GM13976 (cell line): Measurements from ENCODE around the gene KNDC1.

ENCODE experiments used
- DNase-seq: peaks from one replicate; pipeline ENCODE4 v3.0.0; 2012; ENCODE audit warnings: low spot score
- in situ Hi-C: fragments of 300-500 bp; cut with MboI; formaldehyde crosslinking; loops from one replicate; pipeline ENCODE4 v1.12.0; 2022; ENCODE audit warnings: low sequenced_read_pairs, mixed read lengths, inconsistent platforms; ENCODE audit not compliant: unreplicated experiment
- TF ChIP-seq, protein P1 (sequence below): IDR thresholded peaks from 2 replicates; pipeline ENCODE4 v1.5.1; 2012; ENCODE audit warnings: borderline replicate concordance, mild to moderate bottlenecking; ENCODE audit not compliant: insufficient read depth; ENCODE audit errors: extremely low read depth, missing control alignments, control extremely low read depth

KNDC1 gene

DNA sequence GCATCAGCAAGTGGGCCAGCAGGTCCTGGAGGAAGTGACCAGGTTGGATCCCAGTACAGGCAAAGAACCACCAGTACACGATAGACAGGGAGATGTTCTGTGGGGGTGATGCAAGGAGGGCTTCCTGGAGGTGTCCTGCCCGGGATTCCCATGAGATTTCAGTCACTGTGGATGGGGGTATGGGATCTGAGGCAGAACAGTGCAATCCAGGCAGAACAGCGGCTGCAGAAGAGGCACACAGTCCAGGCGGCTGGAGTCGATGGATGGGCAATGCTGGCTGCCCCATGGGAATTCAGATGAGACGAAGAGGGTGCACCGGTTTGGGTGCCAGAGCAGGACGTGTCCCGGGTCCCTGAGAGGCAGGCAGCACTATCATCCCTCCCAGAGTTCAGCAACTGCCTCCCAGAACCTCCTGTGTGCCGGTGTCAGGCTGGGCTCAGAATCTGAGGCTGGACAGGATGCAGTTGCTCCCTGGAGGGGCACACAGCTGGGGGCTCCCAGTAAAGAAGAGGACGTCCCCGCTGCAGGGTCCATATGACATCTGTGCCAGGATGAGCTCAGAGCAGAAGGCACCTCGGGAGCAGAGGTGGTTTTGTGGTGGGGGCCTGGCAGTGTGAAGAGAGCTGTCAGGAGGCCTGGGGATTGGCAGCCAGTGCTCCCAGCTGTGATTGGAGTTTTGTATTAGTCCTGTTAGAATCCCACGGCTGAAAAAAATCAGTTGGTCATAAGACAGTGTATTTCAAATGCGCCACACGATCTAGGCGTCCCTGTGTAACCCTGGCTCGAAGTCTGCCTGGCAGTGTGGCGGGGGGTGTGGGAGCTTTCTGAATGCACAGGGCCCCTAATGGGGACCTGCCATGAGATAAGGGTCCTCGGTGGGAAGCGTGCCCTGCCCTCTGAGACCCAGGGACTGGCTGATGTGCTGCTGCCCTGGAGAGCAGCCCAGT, 3.2 kb downstream of the KNDC1 start:
- no peak for DNase-seq
- in situ Hi-C loops: no loop called here
- TF ChIP-seq, protein P1, sequence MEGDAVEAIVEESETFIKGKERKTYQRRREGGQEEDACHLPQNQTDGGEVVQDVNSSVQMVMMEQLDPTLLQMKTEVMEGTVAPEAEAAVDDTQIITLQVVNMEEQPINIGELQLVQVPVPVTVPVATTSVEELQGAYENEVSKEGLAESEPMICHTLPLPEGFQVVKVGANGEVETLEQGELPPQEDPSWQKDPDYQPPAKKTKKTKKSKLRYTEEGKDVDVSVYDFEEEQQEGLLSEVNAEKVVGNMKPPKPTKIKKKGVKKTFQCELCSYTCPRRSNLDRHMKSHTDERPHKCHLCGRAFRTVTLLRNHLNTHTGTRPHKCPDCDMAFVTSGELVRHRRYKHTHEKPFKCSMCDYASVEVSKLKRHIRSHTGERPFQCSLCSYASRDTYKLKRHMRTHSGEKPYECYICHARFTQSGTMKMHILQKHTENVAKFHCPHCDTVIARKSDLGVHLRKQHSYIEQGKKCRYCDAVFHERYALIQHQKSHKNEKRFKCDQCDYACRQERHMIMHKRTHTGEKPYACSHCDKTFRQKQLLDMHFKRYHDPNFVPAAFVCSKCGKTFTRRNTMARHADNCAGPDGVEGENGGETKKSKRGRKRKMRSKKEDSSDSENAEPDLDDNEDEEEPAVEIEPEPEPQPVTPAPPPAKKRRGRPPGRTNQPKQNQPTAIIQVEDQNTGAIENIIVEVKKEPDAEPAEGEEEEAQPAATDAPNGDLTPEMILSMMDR: no peak

DNA sequence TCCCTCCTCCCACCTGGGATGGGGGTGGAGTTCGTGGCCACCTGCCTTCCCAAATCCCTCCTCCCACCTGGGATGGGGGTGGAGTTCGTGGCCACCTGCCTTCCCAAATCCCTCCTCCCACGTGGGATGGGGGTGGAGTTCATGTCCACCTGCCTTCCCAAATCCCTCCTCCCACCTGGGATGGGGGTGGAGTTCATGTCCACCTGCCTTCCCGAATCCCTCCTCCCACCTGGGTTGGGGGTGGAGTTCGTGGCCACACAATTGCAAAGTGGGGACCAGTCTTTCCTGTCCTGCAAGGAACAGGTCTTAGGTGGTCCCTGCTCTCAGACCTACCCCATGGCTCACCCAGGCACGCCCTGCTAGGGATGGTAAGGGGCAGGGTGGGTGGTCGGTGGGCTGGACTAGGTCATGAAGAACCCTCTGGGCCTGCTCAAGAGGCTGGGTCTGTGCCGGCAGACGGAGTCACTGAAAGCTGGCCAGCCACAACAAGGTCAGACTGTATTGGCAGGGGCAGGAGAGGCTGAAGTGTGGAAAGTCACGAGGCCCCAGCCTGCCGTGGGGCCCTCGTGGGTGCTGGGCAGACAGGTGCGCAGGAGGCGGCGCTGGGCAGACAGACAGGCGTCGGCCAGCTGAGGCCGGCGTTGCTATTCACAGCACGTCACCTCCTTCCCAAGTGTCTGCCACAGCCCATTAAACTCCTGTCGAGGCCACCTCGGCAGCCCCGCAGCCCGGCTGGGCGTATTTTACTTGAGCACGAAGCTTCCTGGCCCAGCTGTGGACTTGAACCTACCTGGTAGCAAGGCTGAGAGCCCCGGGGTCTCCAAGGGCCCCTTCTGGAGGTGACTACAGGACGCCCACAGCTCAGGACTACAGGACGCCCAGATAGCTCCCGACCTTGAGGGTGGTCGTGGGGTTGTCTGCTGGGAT, 4.1 kb downstream of the KNDC1 start:
- DNase-seq: no peak
- in situ Hi-C loops: no loop called here

GRCh38 chr10:133164816-133165555, 5.0 kb downstream of the KNDC1 start:
- TF ChIP-seq, protein P1: no peak
- no peak for DNase-seq
- in situ Hi-C loops: no loop called here

More for the DNA sequence above, 4.1 kb downstream of the KNDC1 start:
- TF ChIP-seq, protein P1: no peak

DNA sequence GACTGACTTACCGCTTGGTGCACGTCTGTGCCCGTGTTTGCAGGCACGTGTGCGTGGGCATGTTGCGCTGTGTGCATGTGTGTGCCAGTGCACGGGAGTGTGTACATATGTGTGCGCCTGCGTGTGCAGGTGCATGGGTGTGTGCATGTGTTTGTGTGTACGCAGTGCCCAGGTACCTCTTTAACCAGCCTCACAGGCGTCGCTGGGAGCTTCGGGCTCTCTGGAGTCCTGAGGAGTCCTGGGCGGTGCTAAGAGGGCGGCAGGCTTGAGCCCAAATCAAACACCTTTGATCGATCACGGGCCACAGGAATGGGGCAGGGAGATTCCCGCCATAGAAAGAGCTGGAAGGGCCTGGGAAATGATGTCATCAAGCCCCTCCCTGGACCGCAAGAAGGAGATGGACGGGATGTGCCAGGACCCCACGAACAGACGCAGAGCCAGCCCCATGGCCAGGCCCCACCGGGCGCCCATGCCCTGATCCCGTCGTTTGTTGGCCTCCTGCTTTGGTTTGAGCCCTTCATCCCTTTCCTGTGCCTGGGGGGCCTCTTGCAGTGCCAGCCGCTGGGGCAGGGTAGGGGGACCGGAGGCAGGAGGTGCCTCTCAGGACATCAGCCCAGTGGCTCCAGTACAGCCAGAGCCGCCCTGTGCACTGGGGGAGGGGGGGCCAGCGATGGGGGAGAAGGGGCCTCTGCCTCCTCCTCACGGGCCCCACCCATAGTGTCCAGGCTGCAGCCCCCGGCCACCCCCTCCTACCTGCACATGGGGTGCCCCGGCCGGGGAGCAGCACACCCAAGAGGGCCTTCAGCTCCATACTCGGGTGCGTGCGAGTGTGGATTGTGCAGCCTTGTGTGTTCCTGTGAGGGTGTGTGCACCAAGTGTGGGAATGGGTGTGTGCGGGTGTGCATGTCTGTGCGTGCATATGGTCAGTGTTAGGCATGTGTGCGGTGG, 5.8 kb downstream of the KNDC1 start:
- no peak for DNase-seq
- TF ChIP-seq, protein P1: no peak
- in situ Hi-C loops: no loop called here

DNA sequence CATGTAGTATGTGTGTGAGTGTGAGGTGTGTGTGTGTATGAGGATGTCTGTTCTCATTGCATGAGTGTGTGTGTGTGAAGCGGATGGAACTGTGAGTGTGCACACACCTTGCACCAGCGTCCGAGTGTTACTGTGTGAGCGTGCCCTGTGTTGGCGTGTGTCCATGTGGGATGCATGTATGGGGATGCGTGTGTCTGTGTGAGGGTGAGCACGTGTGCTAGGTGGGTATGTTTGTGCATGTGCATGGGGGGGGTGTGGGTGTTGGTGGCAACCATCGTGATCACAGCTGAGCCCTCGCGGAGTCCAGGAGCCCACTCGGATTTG, 6.4 kb downstream of the KNDC1 start:
- DNase-seq: no peak
- TF ChIP-seq, protein P1: no peak
- in situ Hi-C loops: no loop called here
